Cerebellar cortex (tissue), 1 donor: ENCODE results near the gene USO1.

ENCODE experiments used
- DNase-seq: peaks from one replicate; pipeline ENCODE4 v3.0.0-alpha.2; 2015; ENCODE audit warnings: low spot score

The USO1 gene

GRCh38 chr4:75843596-75843995 lies 119.2 kb downstream of the USO1 start:
- no peak for DNase-seq

- DNase-seq, result no peak
These were observed 119.8 kb downstream of the USO1 start for GRCh38 chr4:75844151-75844662.

GRCh38 chr4:75845992-75846391 lies 121.6 kb downstream of the USO1 start:
- no peak for DNase-seq

GRCh38 chr4:75848171-75848760 lies 123.9 kb downstream of the USO1 start:
- peak; percentile 77 for DNase-seq

GRCh38 chr4:75848891-75849290 lies 124.5 kb downstream of the USO1 start:
- no peak for DNase-seq

GRCh38 chr4:75849461-75849860 lies 125.1 kb downstream of the USO1 start:
- no peak for DNase-seq

- no peak for DNase-seq
These were observed 134.3 kb downstream of the USO1 start for GRCh38 chr4:75858721-75859120.

GRCh38 chr4:75860606-75861005 lies 136.2 kb downstream of the USO1 start:
- no peak for DNase-seq
